ACC112 (cell line): ENCODE results near the gene ZCCHC8.
A peak's percentile ranks its signal among the peaks of the same experiment; 100 is the strongest.
"Not testable (repeated sequence)": the region's sequence is repeated elsewhere in the genome, so short reads cannot be mapped to it uniquely, and the experiment has no call there.

ENCODE experiments used
- H2AFZ ChIP-seq: fragments of 200-600 bp; sonication (generic); one replicate; pipeline ENCODE4 v1.6.0; 2017; ENCODE audit warnings: antibody characterized with exemption, low read length; ENCODE audit not compliant: unreplicated experiment
- H3K27ac ChIP-seq: fragments of 200-600 bp; sonication (generic); 2 replicates; pipeline ENCODE4 v1.5.1; 2014; ENCODE audit warnings: low read depth, mild to moderate bottlenecking, antibody characterized with exemption, low read length, moderate library complexity
- H3K27me3 ChIP-seq: fragments of 200-600 bp; sonication (generic); 2 replicates; pipeline ENCODE4 v1.6.1; 2014; ENCODE audit warnings: mild to moderate bottlenecking, antibody characterized with exemption, low read length, moderate library complexity, mixed read lengths; ENCODE audit not compliant: insufficient read depth
- H3K36me3 ChIP-seq: fragments of 200-600 bp; sonication (generic); 2 replicates; pipeline ENCODE4 v1.6.1; 2016; ENCODE audit warnings: mild to moderate bottlenecking, antibody characterized with exemption, low read length, moderate library complexity, mixed read lengths; ENCODE audit not compliant: insufficient read depth
- H3K4me1 ChIP-seq: fragments of 200-600 bp; sonication (generic); one replicate; pipeline ENCODE4 v1.6.1; 2016; ENCODE audit warnings: low read length, mixed read lengths; ENCODE audit not compliant: insufficient read depth, unreplicated experiment, control insufficient read depth
- H3K4me3 ChIP-seq: fragments of 200-600 bp; sonication (generic); 2 replicates; pipeline ENCODE4 v1.5.1; 2014; ENCODE audit warnings: mild to moderate bottlenecking, low read depth, low read length
- H3K79me2 ChIP-seq: fragments of 200-600 bp; sonication (generic); one replicate; pipeline ENCODE4 v1.6.0; 2016; ENCODE audit warnings: low read length; ENCODE audit not compliant: control insufficient read depth, unreplicated experiment, insufficient read depth

Gene ZCCHC8

DNA sequence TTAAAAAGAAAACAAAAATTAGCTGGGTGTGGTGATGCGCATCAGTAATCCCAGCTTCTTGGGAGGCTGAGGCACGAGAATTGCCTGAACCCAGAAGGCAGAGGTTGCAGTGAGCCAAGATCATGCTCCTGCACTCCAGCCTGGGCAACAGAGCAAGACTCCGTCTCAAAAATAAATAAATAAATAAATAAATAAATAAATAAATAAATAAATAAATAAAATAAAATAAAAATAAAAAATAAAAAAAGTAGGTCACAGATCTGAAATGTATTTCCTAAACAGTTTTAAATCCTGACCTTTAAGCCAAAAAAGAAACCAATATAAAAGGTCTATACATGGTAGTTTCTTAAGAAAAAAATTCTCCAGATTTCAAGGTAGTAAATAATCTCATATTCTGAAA, 12.3 kb upstream of the ZCCHC8 start:
- peaks cover 87% of the 10 kb centered on the region for H3K36me3 ChIP-seq
- peaks cover 76% of the 10 kb centered on the region for H3K79me2 ChIP-seq

DNA sequence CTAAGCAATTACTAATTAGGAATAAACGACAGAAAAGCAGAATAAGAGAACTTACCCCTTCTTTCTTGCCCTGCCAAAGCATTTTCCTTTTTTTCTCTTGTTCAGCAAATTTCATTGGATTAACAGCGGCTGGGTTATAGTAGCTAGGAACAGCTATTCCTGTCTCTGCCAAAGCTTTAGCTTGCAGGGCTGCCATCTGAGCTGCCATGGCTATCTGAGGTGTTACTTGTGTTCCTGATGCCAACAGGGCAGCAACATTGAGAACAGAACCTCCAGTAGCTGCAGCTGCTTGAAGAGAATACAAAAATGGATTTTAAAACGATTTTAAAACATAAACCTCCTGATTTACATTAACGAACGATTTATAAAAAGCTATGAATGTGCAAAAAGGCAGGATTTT, 7.4 kb upstream of the ZCCHC8 start:
- Histone ChIP-seq H3K27me3 (no peaks in the 10 kb centered on the region), H3K4me1 (no peaks in the 10 kb centered on the region), H3K79me2 (peaks cover 34% of the 10 kb centered on the region), H3K4me3 (no peak overlapping the region), H3K36me3 (peaks cover 66% of the 10 kb centered on the region), H3K27ac (no peak overlapping the region), H2AFZ (no peak overlapping the region)

More for the DNA sequence above, 12.3 kb upstream of the ZCCHC8 start:
- H3K4me3 ChIP-seq, H3K4me1 ChIP-seq, H2AFZ ChIP-seq, H3K27me3 ChIP-seq, H3K27ac ChIP-seq: not testable (repeated sequence)

DNA sequence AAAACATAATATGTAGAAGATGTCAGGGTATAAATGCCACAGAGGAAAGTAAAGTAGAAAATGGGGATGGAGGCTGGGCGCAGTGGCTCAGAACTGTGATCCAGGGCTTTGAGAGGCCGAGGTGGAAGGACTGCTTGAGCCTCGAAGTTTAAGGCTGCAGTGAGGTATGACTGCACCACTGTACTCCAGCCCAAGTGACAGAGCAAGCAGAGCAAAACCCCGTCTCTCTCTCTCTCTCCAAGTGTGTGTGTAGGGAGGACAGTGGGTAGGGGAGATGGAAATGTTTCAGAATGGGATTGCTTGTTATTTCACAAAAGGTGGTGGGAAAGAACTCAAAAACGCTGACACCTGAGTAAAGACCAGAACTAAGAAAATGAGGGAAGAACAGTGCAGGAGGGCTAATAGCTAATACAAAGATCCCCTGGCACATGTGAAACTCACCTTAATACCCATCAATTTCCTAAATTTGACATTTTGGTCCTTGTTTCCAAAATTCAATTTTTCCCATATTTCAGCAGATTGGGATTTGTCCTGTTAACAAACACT, 5.7 kb upstream of the ZCCHC8 start:
- Histone ChIP-seq H2AFZ (no peak overlapping the region), H3K27ac (no peak overlapping the region), H3K36me3 (peaks cover 54% of the 10 kb centered on the region), H3K79me2 (peaks cover 22% of the 10 kb centered on the region), H3K4me3 (no peak overlapping the region), H3K27me3 (no peaks in the 10 kb centered on the region), H3K4me1 (no peaks in the 10 kb centered on the region)

DNA sequence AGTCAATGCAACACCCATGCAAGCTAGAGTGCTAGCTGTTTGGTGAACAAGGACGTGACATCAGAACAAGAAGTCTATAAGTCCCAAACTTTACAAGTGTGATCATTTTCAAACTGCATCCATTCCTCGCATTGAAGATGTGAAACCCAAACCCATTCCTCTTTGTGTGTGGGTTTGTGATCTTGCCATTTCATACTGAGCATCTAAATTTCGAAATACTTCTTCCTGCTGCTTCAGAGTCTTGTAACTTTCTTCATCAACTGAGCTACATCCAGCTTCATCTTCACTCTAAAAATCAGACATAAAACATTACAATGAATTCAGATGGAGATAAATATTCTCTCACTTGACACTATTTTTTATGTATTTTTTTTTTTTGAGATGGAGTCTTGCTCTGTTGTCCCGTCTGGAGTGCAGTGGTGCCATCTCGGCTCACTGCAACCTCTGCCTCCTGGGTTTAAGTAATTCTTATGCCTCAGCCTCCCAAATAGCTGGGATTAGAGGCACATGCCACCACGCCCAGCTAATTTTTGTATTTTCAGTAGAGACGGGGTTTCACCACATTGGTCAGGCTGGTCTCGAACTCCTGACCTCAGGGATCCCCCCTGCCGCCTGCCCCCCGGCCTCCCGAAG, 4.8 kb upstream of the ZCCHC8 start:
- Histone ChIP-seq H3K79me2 (peaks cover 15% of the 10 kb centered on the region), H3K36me3 (peaks cover 45% of the 10 kb centered on the region), H3K4me1 (no peaks in the 10 kb centered on the region), H2AFZ (no peak overlapping the region), H3K27me3 (no peaks in the 10 kb centered on the region), H3K27ac (no peak overlapping the region), H3K4me3 (no peak overlapping the region)

DNA sequence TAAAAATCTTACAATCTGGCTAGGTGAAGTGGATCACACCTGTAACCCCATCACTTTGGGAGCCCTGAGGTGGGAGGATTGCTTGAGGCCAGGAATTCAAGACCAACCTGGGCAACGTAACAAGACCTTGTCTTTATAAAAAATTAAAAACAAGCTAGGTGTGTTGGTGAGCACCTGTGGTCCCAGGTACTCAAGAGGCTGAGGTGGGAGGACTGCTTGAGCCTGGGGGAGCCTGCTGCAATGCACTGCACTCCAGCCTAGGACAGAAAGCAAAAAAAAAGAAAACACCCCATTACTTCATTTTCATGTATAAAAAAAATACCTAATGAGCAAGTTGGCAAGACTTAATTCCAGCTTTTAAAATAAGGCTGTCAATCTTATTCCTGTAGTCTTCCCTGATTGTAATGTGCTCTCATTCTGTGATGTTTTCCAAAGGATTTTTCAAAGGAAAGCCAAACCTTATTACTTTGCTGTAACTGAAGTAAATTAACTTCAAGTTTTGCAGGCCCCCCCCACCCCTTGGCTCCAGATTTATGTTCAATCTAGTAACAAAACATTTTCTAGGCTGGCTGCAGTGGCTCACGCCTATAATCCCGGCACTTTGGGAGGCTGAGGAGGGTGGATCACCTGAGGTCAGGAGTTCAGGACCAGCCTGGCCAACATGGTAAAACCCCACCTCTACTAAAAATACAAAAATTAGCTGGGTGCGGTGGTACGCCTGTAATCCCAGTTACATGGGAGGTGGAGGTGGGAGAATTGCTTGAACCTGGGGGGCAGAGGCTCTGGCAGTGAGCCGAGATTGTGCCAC, 3.3 kb upstream of the ZCCHC8 start:
- Histone ChIP-seq H3K27me3 (no peaks in the 10 kb centered on the region), H3K36me3 (peaks cover 30% of the 10 kb centered on the region), H2AFZ (no peak overlapping the region), H3K4me1 (peaks cover 2% of the 10 kb centered on the region), H3K79me2 (peaks cover 16% of the 10 kb centered on the region), H3K4me3 (no peak overlapping the region), H3K27ac (no peak overlapping the region)

DNA sequence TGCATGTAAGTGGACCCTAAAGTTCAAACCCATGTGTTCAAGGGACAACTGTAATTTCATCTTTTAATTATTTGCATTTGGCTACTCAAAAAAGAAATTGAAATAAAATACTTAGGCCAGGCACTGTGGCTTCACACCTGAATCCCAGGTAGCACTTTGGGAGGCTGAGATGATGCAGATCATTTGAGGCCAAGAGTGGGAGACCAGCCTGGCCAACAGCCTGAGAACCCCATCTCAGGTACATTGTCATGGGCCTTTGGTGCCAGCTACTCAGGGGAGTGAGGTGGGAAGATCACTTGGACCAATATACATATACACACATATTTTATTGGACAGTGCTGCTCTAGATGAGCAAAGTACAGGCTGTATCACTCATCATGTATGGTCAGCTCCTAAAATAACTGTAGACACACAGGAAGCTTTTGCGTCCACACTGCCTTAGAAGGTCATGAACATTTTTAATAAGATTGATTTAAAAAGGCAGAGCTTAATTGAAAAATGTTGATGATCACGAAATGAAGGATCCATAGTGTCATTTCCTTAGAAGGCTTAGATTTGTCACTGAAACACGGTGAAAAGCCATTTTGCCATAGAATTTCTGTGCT, 2.5 kb upstream of the ZCCHC8 start:
- H3K27me3 ChIP-seq: no peaks in the 10 kb centered on the region
- H2AFZ ChIP-seq: no peak overlapping the region
- peaks cover 20% of the 10 kb centered on the region for H3K79me2 ChIP-seq
- no peak overlapping the region for H3K4me3 ChIP-seq
- peaks cover 29% of the 10 kb centered on the region for H3K36me3 ChIP-seq
- H3K4me1 ChIP-seq: peaks cover 7% of the 10 kb centered on the region
- no peak overlapping the region for H3K27ac ChIP-seq

DNA sequence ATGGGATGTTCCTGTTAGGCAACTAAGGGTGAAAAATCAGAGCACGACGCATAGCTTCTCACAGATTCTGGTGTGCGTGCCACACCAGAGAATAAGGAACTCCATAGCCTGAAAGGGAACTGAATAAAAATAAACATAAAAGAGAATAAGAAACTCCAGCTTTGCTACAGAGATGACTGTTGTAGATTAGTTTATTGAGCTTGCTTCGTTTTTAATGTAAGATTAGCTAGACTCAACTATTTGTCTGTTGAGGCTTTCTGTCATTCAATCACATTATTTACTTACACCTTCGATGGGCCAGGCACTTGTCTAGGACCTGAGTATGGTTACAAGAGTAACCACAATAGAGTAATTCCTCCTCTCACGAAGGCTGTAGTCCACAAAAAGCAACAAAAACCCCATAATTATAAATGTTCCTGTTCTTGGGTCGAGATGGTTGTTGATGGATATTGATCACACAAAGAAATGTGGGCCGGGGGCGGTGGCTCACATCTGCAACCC, 807 bp upstream of the ZCCHC8 start:
- Histone ChIP-seq H3K27me3 (no peaks in the 10 kb centered on the region), H3K27ac (peak overlapping the region; percentile 98), H3K4me3 (peak overlapping the region; percentile 100), H2AFZ (no peak overlapping the region), H3K4me1 (peaks cover 12% of the 10 kb centered on the region), H3K36me3 (peaks cover 27% of the 10 kb centered on the region), H3K79me2 (peaks cover 37% of the 10 kb centered on the region)

DNA sequence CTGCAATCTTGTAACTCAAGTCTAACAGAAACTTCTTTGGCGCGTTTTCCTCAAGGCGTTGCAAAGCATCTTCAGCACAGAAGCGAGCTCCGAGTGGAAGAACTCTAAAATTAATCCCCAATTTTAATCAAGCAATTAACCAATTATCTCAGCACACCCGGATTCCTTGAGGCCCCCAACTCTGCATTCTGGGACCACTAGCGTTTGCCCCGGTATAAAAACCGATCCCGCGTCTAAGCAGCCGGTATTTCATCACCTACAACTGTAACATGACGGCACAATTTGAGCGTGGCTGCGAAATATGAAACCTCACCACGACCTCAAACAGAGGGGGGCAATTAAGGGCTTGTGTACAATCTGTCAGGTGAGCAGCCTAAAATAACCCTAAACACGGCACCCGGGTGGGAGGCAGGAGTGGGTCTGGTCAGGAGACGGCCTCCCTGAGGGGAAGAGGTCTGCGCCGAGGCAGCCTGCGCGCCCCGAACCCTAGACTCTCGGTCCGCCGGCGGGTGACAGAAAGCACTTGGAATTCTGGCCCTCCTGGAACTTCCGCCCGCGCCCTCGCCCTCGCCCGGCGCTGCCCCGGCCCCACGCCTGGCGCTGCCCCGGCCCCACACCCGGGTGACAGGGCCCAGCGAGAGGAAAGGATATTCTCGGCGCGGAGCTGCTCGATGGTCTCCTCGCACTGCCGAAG, 594 bp downstream of the ZCCHC8 start:
- H3K79me2 ChIP-seq: peaks cover 45% of the 10 kb centered on the region

DNA sequence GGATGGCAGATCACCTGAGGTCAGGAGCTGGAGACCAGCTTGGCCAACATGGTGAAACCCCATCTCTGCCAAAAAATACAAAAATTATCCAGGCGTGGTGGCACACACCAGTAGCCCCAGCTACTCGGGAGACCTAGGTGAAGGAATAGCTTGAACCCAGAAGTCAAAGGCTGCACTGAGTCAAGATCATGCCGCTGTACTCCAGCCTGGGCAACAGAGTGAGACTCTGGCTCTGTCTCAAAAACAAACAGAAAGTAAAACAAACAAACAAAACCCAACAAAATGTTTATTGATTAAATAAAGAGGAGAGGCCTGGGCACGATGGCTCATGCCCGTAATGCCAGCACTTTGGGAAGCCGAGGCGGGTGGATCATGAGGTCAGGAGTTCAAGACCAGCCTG, 5.5 kb downstream of the ZCCHC8 start:
- no peak overlapping the region for H2AFZ ChIP-seq
- peaks cover 12% of the 10 kb centered on the region for H3K4me1 ChIP-seq
- H3K4me3 ChIP-seq: no peak overlapping the region
- no peaks in the 10 kb centered on the region for H3K27me3 ChIP-seq
- H3K36me3 ChIP-seq: peaks cover 31% of the 10 kb centered on the region
- peaks cover 60% of the 10 kb centered on the region for H3K79me2 ChIP-seq
- no peak overlapping the region for H3K27ac ChIP-seq

More for the DNA sequence above, 594 bp downstream of the ZCCHC8 start:
- H3K36me3 ChIP-seq: peaks cover 20% of the 10 kb centered on the region
- H2AFZ ChIP-seq: peak overlapping the region; percentile 91
- H3K27ac ChIP-seq: peak overlapping the region; percentile 98
- H3K4me3 ChIP-seq: peak overlapping the region; percentile 100
- no peaks in the 10 kb centered on the region for H3K27me3 ChIP-seq
- peaks cover 12% of the 10 kb centered on the region for H3K4me1 ChIP-seq

DNA sequence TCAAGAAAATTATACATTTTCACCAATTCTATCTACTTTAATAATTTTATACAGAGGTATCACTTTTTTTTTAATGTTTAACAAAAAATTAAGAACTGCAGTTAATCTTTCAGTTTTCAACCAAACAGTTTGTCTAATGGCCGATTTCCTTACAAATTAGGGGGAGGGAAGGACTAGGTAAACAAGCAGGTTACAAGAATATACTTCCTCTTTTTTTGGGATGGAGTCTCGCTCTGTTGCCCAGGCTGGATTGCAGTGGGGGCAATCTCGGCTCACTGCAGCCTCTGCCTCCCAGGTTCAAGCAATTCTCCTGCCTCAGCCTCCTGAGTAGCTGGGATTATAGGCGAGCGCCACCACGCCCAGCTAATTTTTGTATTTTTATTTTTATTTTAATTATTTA, 7.5 kb downstream of the ZCCHC8 start:
- peaks cover 39% of the 10 kb centered on the region for H3K79me2 ChIP-seq
- not testable (repeated sequence) for H3K4me3 ChIP-seq, H3K4me1 ChIP-seq, H3K27me3 ChIP-seq, H3K27ac ChIP-seq, H2AFZ ChIP-seq
- peaks cover 37% of the 10 kb centered on the region for H3K36me3 ChIP-seq
